Vagina (tissue), 2 donors: ENCODE data around the gene TNS1.

Experiments
- CTCF ChIP-seq, 3 experiments: fragments of 450-650 bp in 2 of 3; fragments of 200-600 bp in 1 of 3; sonication (generic) in 1 of 3; IDR thresholded peaks; one replicate each; pipeline ENCODE4 v1.5.1; 2017 to 2019; ENCODE audit warnings: antibody characterized with exemption in 3 of 3, mild to moderate bottlenecking in 2 of 3, moderate library complexity in 2 of 3
- POLR2AphosphoS5 ChIP-seq, 2 donors: sonication (generic); formaldehyde crosslinking; IDR thresholded peaks; one replicate each; pipeline ENCODE4 v1.9.0; 2017; ENCODE audit warnings: antibody characterized with exemption in 2 of 2, mild to moderate bottlenecking in 2 of 2, low read depth in 1 of 2; ENCODE audit not compliant: insufficient read depth in 1 of 2

- TF ChIP-seq CTCF (IDR thresholded peaks at IDR 0.05) (no peak), POLR2AphosphoS5 (IDR thresholded peaks at IDR 0.05; ENCODE audit: insufficient read depth in 1 of 2, low read depth in 1 of 2) (no peak)
Measured at GRCh38 chr2:217755027-217755745, 247.6 kb downstream of the TNS1 start.
